ENCODE results near the gene TMEM222.

TMEM222 gene

GRCh38 chr1:27358038-27358927 lies 36.3 kb downstream of the TMEM222 start:
- TF ChIP-seq CTCF (IDR thresholded peaks at IDR 0.05; ENCODE audit: low read length): no peak
- no peak for TF ChIP-seq EZH2 (optimal IDR thresholded peaks at IDR 0.05; ENCODE audit: low read depth, low read length)
- no peak for TF ChIP-seq EZH2phosphoT487 (IDR thresholded peaks at IDR 0.05; ENCODE audit: low read length)
- Histone ChIP-seq H3K4me3 (ENCODE audit: low read length) (no peak overlapping the region), H3K9me3 (replicated peaks; ENCODE audit: insufficient read depth, low read length) (no peaks in the 10 kb centered on the region), H2AFZ (ENCODE audit: low read length) (peak overlapping the region; percentile 22; the same call in 1 of the 2 replicates), H3K9me2 (replicated peaks; ENCODE audit: insufficient read depth, low read length) (no peaks in the 10 kb centered on the region), H3K36me3 (replicated peaks; ENCODE audit: insufficient read depth, low read length) (no peaks in the 10 kb centered on the region), H3K79me2 (ENCODE audit: low read length) (no peaks in the 10 kb centered on the region), H3F3A (ENCODE audit: insufficient read depth, low read length) (no peaks in the 10 kb centered on the region), H3K27ac (ENCODE audit: low read length) (no peak overlapping the region), H4K20me1 (ENCODE audit: insufficient read depth, low read length) (no peaks in the 10 kb centered on the region), H3K27me3 (replicated peaks; ENCODE audit: insufficient read depth, low read length) (peaks cover 17% of the 10 kb centered on the region), H3K4me2 (ENCODE audit: low read depth, low read length) (peak overlapping the region; percentile 93; the same call in 1 of the 2 replicates), H3K4me1 (ENCODE audit: low read length) (no peaks in the 10 kb centered on the region), H3K9ac (ENCODE audit: low read length) (no peak overlapping the region)
- DNase-seq: no peak

- Histone ChIP-seq H4K20me1 (ENCODE audit: insufficient read depth, low read length) (no peaks in the 10 kb centered on the region), H3K79me2 (ENCODE audit: low read length) (no peaks in the 10 kb centered on the region), H3K9me2 (replicated peaks; ENCODE audit: insufficient read depth, low read length) (no peaks in the 10 kb centered on the region), H3K4me2 (ENCODE audit: low read depth, low read length) (no peak overlapping the region), H3K4me1 (ENCODE audit: low read length) (no peaks in the 10 kb centered on the region), H3K27me3 (replicated peaks; ENCODE audit: insufficient read depth, low read length) (peaks cover 17% of the 10 kb centered on the region), H3K4me3 (ENCODE audit: low read length) (no peak overlapping the region), H2AFZ (ENCODE audit: low read length) (no peak overlapping the region), H3F3A (ENCODE audit: insufficient read depth, low read length) (no peaks in the 10 kb centered on the region), H3K36me3 (replicated peaks; ENCODE audit: insufficient read depth, low read length) (no peaks in the 10 kb centered on the region), H3K27ac (ENCODE audit: low read length) (no peak overlapping the region), H3K9ac (ENCODE audit: low read length) (no peak overlapping the region), H3K9me3 (replicated peaks; ENCODE audit: insufficient read depth, low read length) (no peaks in the 10 kb centered on the region)
- no peak for TF ChIP-seq EZH2phosphoT487 (IDR thresholded peaks at IDR 0.05; ENCODE audit: low read length)
- no peak for TF ChIP-seq CTCF (IDR thresholded peaks at IDR 0.05; ENCODE audit: low read length)
- TF ChIP-seq EZH2 (optimal IDR thresholded peaks at IDR 0.05; ENCODE audit: low read depth, low read length): no peak
- DNase-seq: no peak
Observed at GRCh38 chr1:27358928-27359313, 37.0 kb downstream of the TMEM222 start.

- H3K9ac ChIP-seq (ENCODE audit: low read length): no peak overlapping the region
- no peaks in the 10 kb centered on the region for H3F3A ChIP-seq (ENCODE audit: insufficient read depth, low read length)
- peaks cover 17% of the 10 kb centered on the region for H3K27me3 ChIP-seq (replicated peaks; ENCODE audit: insufficient read depth, low read length)
- no peaks in the 10 kb centered on the region for H3K9me3 ChIP-seq (replicated peaks; ENCODE audit: insufficient read depth, low read length)
- H3K4me2 ChIP-seq (ENCODE audit: low read depth, low read length): peak overlapping the region; percentile 54
- no peaks in the 10 kb centered on the region for H3K9me2 ChIP-seq (replicated peaks; ENCODE audit: insufficient read depth, low read length)
- no peak overlapping the region for H3K27ac ChIP-seq (ENCODE audit: low read length)
- H2AFZ ChIP-seq (ENCODE audit: low read length): no peak overlapping the region
- no peaks in the 10 kb centered on the region for H4K20me1 ChIP-seq (ENCODE audit: insufficient read depth, low read length)
- H3K79me2 ChIP-seq (ENCODE audit: low read length): no peaks in the 10 kb centered on the region
- no peak for DNase-seq
- H3K36me3 ChIP-seq (replicated peaks; ENCODE audit: insufficient read depth, low read length): no peaks in the 10 kb centered on the region
- TF ChIP-seq CTCF (IDR thresholded peaks at IDR 0.05; ENCODE audit: low read length) (no peak), EZH2phosphoT487 (IDR thresholded peaks at IDR 0.05; ENCODE audit: low read length) (no peak)
- peak overlapping the region; percentile 41; the same call in 1 of the 2 replicates for H3K4me3 ChIP-seq (ENCODE audit: low read length)
- H3K4me1 ChIP-seq (ENCODE audit: low read length): no peaks in the 10 kb centered on the region
Observed at GRCh38 chr1:27359822-27360158, 37.8 kb downstream of the TMEM222 start.

Data from MM.1S (cell line).